ENCODE measurements around the gene FAM24B.
"Not testable (repeated sequence)": the region's sequence is repeated elsewhere in the genome, so short reads cannot be mapped to it uniquely, and the experiment has no call there.

FAM24B gene

DNA sequence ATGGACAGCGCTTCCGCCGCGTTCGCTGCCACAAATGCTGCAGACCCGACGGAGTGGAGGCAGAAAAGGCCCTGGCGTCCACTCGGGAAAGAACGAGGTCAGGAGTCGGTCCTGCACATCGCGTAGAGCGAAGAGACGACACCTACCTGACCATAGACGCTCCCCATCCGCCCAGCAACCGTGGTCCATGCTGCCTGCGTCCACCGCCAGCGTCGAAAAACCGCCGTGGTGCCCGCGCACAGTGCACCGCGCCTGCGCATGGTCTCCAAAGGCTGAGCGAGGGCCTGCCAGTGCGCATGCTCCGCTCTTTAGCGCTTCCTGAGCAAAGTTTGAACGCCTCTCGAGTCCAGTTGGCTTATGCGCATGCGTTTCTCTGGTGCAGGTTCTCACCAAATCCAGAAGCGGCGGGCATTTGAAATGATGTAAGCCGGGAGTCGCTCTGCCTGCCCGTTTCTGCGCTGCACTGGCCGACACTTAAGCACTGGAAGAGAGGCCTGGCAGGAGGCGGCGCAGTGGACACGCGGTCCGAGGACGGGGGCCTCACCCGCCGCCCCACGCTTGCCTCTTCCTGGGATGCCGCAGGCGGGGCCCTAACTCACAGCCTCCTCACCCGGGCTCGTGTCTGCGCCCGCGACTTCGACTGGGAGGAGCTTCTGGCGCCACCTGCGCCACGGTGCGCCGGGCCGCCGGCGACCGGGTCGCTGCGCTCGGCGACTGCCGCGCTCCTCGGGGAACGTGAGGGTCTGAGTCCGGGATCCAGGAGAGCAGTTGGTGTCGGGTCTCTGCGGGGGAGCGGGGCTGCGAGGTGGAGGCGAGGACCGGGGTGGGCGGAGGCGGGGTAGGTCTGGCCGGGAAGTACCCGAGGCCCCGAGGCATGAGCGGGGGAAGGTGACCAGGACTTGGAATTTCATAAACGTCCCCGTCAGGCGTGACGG, at the start of gene FAM24B:
TSS of gene FAM24B (minus strand) at position 243 of the 935 bp plus-strand sequence. CDS start 29,066 bp downstream, outside the sequence.
- peak; percentile 95 for DNase-seq

DNA sequence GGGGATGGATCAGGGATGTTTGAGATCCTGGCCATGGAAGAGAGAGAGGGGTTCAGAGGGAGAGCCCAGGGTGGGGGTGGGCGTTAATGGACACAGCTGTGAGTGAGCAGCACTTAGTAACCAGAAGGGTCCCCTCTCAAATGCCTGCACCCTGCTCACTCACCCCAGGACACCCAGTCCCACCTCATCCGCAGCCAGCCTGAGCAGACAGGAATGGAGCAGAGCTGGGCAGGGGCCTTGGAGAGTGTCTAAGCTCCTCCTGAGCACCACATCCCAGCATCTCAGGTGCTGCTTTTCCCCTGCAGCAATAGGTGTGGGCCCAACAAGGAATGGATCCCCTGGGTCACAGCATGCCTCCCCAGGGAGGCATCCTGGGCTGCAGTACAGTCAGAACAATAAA, 36.3 kb upstream of the FAM24B start:
- DNase-seq, result no peak

DNA sequence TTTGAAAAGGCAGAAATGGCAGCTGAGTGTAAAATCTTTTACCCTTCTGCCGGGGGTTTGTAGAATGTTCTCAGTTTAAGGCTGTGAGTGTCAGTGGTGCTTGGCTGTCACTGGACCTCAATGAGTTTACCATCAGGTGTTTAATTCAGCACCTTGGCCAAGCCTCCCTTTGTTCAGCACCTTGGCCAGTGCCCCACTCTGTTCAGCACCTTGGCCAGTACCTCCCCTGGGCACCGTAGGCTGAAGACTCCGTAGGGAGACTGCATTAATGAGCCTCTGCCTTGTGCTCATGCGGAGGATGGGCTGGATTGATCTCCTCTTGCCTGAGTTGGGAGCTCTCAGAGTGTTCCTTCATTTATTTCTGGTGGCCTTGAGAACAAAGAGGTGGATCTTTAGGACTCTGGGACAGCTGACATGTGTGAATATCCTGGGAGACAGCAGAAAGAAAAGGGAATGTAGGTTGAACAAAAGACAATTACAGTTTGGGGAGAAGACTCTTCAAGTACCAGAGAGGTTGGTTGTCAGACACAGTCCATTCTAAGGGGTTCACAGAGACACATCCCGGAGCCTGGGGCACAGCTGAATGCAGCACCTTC, 32.6 kb upstream of the FAM24B start:
- peak; percentile 82 for DNase-seq

- DNase-seq, result no peak
Measured at GRCh38 chr10:122910310-122910709, 30.9 kb upstream of the FAM24B start, which contains the start of gene FAM24A. TSS of gene FAM24A (plus strand) at chr10:122910610. CDS start at chr10:122911635, 1,025 bp downstream.

GRCh38 chr10:122903861-122904260, 24.5 kb upstream of the FAM24B start:
- DNase-seq, result not testable (repeated sequence)

GRCh38 chr10:122894261-122894944, 15.0 kb upstream of the FAM24B start:
- no peak for DNase-seq

DNA sequence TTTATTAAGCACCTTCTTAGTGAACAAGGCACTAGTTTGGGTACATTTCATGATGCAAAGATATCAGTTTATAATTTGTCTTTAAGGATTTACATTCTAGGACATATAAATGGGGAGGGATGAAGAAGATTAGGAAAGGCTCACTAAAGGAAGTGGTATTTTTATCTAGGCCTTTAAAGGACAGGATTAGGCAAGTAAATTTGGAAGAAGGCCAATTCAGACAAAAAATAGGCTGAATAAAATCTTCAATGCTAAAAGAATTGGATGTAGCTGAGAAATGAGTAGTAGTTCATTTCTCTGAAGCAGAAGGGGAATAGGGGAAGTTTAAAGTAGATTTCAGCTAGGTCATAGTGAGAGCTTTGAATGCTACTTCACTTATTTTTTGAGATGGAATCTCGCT, 4.8 kb upstream of the FAM24B start:
- DNase-seq, result no peak

- no peak for DNase-seq
Measured at GRCh38 chr10:122882766-122883165, 3.4 kb upstream of the FAM24B start.

DNA sequence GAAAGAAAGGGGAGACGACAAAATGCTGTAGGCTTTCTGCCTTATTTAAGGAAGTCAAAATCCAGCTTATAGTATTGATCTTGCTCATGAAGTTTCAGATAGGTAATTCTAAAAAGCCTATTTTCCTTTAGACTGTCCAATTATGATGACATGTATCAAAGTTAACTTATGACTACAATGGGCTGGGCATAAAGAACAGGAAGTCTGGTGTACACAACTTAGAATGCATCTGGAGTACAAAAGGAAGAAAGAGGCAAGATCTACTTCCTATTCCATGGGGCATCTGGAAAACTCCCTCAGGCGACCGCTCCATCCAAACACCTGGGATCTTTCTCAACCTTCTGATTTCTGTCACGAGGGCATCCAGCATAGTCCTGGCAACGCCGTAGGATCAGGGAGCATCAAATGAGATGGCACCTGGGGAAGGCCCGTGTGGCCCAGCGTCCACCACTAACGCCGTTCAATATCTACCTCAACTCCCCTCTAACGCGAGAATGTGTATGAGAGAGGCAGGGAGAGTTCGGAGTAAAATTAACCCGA, 512 bp downstream of the FAM24B start:
- no peak for DNase-seq

DNA sequence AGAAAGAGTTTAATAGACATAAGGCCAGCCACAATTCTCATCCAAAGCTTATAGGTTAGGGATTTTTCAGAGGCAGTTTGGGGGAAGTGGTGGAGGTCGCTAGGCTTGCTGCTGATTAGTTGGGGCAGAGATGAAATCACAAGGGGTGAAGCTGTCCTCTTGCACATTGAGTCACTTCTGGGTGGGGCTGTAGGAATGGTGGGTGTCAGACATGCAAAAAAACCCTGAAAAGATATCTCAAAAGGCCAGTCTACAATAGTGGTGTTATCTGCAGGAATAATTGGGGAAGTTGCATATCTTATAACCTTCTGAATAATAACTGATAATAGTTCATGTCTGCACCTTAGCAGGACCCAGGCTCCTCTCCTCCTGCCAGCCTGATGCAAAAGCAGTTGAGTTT, 2.1 kb downstream of the FAM24B start:
- DNase-seq, result no peak

DNA sequence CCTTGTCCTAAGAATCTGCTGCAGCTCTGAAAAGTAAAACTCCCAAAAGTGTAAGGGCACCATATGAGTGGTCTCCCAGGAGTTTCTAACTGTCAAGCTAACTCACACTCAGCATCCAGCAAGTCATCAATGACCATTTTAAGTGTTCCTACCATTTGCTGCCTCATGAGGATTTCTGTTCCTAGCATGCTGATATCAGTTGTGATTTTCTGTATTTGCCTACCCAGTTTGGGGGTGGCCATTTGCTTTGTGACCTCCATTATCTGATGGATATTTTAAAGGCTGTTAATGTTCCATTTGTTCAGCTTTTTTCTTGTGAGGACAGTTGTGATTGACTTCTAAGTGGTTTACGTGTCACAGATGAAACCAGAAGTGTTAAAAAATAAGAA, 2.9 kb downstream of the FAM24B start:
- DNase-seq, result no peak

DNA sequence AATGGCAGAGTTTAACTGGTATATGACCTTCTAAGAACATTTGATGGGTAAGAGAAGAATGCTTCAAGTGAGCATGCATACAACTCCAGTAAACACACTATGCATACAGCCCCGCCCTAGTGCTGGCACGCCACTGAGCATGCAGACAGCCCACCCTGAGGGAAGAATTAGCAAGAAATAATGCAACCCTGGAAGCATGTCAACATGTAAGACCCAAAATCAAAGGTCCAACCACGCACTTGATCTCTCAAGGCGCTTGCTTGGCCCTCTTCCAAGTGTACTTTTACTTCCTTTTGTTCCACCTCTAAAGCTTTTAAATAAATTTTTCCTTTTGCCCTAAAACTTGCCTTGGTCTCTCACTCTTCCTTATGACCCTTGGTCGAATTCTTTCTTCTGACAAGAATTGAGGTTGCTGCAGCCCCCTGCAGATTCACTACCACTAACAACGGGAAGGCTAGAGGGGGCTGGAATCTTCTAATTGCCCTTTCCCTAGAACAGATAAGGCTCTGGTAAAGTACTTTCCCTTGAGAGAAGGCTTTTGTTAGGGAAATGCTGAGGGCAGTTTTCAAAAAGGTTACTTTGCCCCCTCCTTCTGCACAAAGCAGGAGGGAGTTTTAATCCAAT, 3.4 kb downstream of the FAM24B start:
- no peak for DNase-seq

DNA sequence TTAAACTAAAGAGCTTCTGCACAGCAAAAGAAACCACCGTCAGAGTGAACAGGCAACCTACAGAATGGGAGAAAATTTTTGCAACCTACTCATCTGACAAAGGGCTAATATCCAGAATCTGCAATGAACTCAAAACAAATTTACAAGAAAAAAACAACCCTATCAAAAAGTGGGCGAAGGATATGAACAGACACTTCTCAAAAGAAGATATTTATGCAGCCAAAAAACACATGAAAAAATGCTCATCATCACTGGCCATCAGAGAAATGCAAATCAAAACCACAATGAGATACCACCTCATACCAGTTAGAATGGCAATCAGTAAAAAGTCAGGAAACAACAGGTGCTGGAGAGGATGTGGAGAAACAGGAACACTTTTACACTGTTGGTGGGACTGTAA, 7.4 kb downstream of the FAM24B start:
- not testable (repeated sequence) for DNase-seq

GRCh38 chr10:122868768-122869167, 10.6 kb downstream of the FAM24B start:
- DNase-seq, result not testable (repeated sequence)

- DNase-seq, result not testable (repeated sequence)
Measured at GRCh38 chr10:122866757-122867482, 12.5 kb downstream of the FAM24B start.

DNA sequence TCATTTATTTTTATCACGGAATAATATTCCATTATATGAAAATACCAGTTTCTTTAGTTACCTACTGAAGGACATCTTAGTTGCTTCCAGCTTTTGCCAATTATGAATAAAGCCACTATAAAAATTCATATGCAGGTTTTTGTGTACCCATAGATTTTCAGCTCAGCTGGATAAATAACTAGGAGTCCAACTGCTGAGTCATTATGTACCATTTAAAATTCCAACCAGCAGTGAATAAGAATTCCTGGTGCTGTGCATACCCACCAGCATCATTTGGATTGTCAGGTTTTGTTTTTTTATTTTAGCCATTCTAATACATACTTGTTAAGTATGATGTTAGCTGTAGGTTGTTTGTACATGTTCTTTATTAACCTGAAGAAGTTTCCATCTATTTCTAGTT, 14.5 kb downstream of the FAM24B start:
- DNase-seq, result no peak

DNA sequence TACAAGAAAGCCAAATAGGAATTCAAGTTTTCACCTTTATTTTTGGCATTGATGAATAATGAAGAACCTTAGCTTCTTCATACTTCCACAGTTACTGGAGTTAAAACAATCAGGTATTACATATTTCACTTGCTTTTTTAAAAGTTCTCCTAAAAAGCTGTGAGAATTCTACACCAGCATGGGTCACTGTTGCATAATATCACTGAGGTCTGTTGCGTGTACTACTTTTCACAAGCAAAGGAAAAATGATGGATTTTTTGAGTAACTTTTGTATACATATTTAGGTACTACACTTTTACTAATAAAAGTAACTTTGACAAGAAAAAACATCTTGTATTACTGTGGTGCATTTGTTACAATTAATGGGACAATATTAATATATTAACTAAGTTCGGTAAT, 15.2 kb downstream of the FAM24B start:
- no peak for DNase-seq

DNA sequence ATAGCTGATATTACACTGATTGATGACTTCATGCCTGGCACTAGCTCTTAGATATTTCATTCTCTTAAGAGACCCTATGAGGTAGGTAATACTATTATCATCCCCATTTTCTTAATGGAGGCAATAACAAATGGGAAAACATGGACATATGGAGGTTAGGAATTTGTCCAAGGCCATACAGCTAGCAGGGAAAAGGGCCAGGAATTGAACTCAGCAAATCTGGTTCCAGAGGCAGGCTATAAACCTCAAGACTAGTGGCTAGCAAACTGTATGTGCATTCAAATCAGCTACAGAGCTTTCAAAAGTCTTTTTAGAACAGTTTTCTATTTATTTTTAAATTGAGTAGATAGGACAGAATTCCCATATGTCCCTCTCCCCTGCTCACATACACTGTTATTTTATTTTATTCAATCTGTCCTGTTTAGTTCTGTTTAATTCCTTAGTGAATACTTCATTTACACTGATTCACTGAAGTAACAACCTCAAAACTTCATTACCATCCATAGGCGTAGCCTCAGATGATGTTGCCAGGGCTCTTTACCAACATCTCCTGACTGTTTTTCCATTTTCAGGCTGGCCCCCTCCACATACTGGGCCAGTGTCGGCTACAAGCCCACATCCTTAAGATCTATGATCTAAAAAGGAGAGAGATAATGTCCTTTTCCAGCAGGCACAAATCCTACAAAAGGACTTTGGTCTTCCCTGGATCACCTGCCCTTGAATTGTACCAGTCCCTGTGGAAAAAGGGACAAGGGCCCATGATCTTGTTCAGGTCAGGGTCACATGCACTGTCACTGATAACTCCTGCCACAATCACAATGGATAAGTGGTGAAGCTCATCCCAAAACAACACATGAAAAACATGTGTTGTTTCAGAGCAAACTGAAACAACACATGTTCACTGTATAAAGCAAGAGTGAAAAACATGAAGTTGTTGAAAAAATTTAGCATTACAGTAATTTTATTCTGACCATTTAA, 15.9 kb downstream of the FAM24B start:
- DNase-seq, result no peak

DNA sequence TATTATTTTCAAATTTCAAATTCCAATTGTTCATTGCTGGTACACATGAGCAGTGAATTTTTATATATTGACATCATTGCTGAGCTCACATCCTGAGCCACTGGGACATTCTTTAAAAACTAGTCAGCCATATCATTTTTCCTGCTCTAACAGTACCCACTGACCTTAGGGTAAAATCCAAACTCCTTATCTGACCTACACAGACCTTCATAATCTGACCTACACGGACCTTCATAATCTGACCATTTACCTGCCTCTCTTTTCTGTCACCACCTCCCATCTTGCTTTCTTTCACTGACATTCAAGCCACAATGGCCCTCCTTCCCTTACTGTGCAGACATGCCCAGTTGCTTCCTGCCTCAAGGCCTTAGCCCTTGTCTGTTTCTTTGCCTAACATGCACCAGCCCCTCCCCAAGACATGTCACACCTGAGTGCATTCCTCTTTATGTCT, 17.6 kb downstream of the FAM24B start:
- DNase-seq, result no peak

DNA sequence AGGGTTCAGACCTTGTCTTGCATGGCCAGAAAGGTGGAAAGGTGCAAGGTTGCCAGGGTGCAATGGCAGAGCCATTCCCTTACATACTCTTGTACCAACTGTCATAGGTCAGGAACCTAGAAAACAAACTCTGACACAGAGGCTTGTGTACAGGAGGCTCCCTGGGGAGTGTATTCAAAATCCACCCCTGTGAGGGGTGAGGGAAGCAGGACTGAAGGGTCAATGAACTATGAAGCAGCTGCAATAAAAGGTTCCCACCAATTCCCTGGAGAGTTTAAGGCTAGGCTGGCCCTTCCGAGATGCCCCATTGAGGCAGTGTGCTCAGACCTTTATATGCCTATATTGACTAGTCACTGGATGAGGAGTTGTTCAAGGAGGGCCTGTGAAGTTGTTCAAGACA, 19.9 kb downstream of the FAM24B start:
- no peak for DNase-seq

GRCh38 chr10:122858042-122858441, 21.3 kb downstream of the FAM24B start:
- not testable (repeated sequence) for DNase-seq
